K562 (cell line): Measurements from ENCODE around the gene PIK3R6. TPM values are rescaled to one million over a fixed set of nuclear protein-coding genes. Genes with fewer than 3 reads are reported as not detected.

ENCODE experiments used
- ATAC-seq: fragments of 200-7000 bp; cut with Tn5 transposase; 3 replicates; pipeline ENCODE4 v1.9.1; 2020; ENCODE audit warnings: moderate library complexity
- BruUV-seq: library from RNA; stranded (reverse); fragments of 400-500 nt; replicated peaks from 2 replicates; lab custom pipeline; 2021; lab: Mats Ljungman, UMichigan
- CTCF ChIA-PET: fragments of 300-600 bp; formaldehyde crosslinking; extraction: SDS; loops from one replicate; lab custom pipeline; 2021; ENCODE audit warnings: low intra/inter-chr PET ratio; lab: Yijun Ruan, JAX
- POLR2A ChIA-PET: fragments of 300-600, 350-650 bp; sonication (Branson Sonifier 250); formaldehyde crosslinking; extraction: SDS; loops from one replicate; lab custom pipeline; 2021; ENCODE audit warnings: antibody characterized with exemption, inconsistent platforms; lab: Yijun Ruan, JAX
- DNase-seq, 4 experiments: peaks; one replicate each; pipeline versions ENCODE4 v3.0.0 to v3.0.0-alpha.2; 2011 to 2018; ENCODE audit warnings: low spot score in 3 of 4, mixed read lengths in 3 of 4; ENCODE audit errors: extremely low read depth in 1 of 4
- FAIRE-seq: peaks from 2 replicates; lab custom pipeline; 2011; peaks lifted over from hg19 to GRCh38; lab: Jason Lieb, UNC
- H2AFZ ChIP-seq: 2 replicates; pipeline ENCODE4 v1.6.0; 2011; ENCODE audit warnings: low read depth, low read length, control low read depth, inconsistent platforms
- H3K27ac ChIP-seq: fragments of 200-600 bp; 3 replicates; pipeline ENCODE4 v1.8.0; 2011; ENCODE audit warnings: low read depth, mild to moderate bottlenecking, control low read depth, inconsistent platforms, low read length, moderate library complexity, mixed read lengths; ENCODE audit errors: extremely low read depth
- H3K27me3 ChIP-seq, 2 experiments: fragments of 300-600 bp in 1 of 2; 2 replicates in 1 of 2; 3 replicates in 1 of 2; pipeline versions ENCODE4 v1.6.0 to v1.8.0; 2011; ENCODE audit warnings: inconsistent platforms in 2 of 2, low read length in 2 of 2, mild to moderate bottlenecking in 1 of 2, mixed read lengths in 1 of 2, moderate library complexity in 1 of 2; ENCODE audit not compliant: control insufficient read depth in 2 of 2, insufficient read depth in 2 of 2
- H3K36me3 ChIP-seq: fragments of 300-600 bp; 3 replicates; pipeline ENCODE4 v1.8.0; 2011; ENCODE audit warnings: mild to moderate bottlenecking, low read length, inconsistent platforms; ENCODE audit not compliant: control insufficient read depth, insufficient read depth
- H3K4me1 ChIP-seq, 2 experiments: fragments of 200-600 bp in 1 of 2; replicated peaks in 1 of 2; 2 replicates in 1 of 2; 3 replicates in 1 of 2; pipeline versions ENCODE4 v1.5.1 to v1.8.0; 2011; ENCODE audit warnings: inconsistent platforms in 2 of 2, low read length in 2 of 2, mild to moderate bottlenecking in 1 of 2, mixed read lengths in 1 of 2, moderate library complexity in 1 of 2; ENCODE audit not compliant: control insufficient read depth in 2 of 2, insufficient read depth in 2 of 2
- H3K4me2 ChIP-seq: 2 replicates; pipeline ENCODE4 v1.6.1; 2011; ENCODE audit warnings: low read length, control low read depth, inconsistent platforms, mixed read lengths; ENCODE audit not compliant: insufficient read depth
- H3K4me3 ChIP-seq: fragments of 200-600 bp; sonication (generic), shearing (Covaris generic); 2 replicates; pipeline ENCODE4 v1.5.1; 2016; ENCODE audit warnings: control low read depth, inconsistent platforms
- H3K79me2 ChIP-seq: fragments of 200-600 bp; 3 replicates; pipeline ENCODE4 v1.8.0; 2011; ENCODE audit warnings: low read length, inconsistent platforms; ENCODE audit not compliant: control insufficient read depth, insufficient read depth
- H3K9ac ChIP-seq, 2 experiments: 2 replicates each; pipeline versions ENCODE4 v1.6.0 to v1.6.1; 2011; ENCODE audit warnings: low read depth in 2 of 2, low read length in 2 of 2, control low read depth in 1 of 2, inconsistent platforms in 1 of 2, mild to moderate bottlenecking in 1 of 2, mixed read lengths in 1 of 2; ENCODE audit not compliant: insufficient read depth in 1 of 2
- H3K9me1 ChIP-seq: one replicate; pipeline ENCODE4 v1.6.0; 2011; ENCODE audit warnings: inconsistent platforms, mild to moderate bottlenecking, low read length, moderate library complexity; ENCODE audit not compliant: control insufficient read depth, insufficient read depth
- H3K9me3 ChIP-seq: replicated peaks from 2 replicates; pipeline ENCODE4 v1.5.1; 2011; ENCODE audit warnings: low read depth, low read length, inconsistent platforms; ENCODE audit not compliant: control insufficient read depth, insufficient read depth
- H4K20me1 ChIP-seq: replicated peaks from 2 replicates; pipeline ENCODE4 v1.6.1; 2011; ENCODE audit warnings: low read length, inconsistent platforms, mixed read lengths; ENCODE audit not compliant: control insufficient read depth, insufficient read depth
- ASH1L ChIP-seq: fragments of 450-650 bp; IDR thresholded peaks from 2 replicates; pipeline ENCODE4 v1.6.1; 2018; ENCODE audit warnings: borderline replicate concordance, mild to moderate bottlenecking, low read depth; ENCODE audit not compliant: partially characterized antibody
- GABPB2 ChIP-seq: fragments of 250-450 bp; sonication (Bioruptor Pico); conservative IDR thresholded peaks from 2 replicates; pipeline ENCODE4 v1.5.1; 2021; ENCODE audit warnings: mild to moderate bottlenecking
- JUND ChIP-seq, 2 experiments: IDR thresholded peaks; 2 replicates in 1 of 2; 3 replicates in 1 of 2; pipeline ENCODE4 v1.6.1; 2011; ENCODE audit warnings: borderline replicate concordance in 2 of 2, low read depth in 2 of 2, low read length in 2 of 2, improper control_type of control experiment in 1 of 2, missing biosample characterization in 1 of 2, missing genetic modification characterization in 1 of 2, missing genetic modification reagents in 1 of 2
- NFYB ChIP-seq: IDR thresholded peaks from 2 replicates; pipeline ENCODE4 v1.6.1; 2011; ENCODE audit warnings: mild to moderate bottlenecking, moderate library complexity; ENCODE audit not compliant: insufficient read length; ENCODE audit errors: extremely low read depth
- PURB ChIP-seq: sonication (generic); formaldehyde crosslinking; IDR thresholded peaks from 2 replicates; pipeline ENCODE4 v1.9.0; 2021; ENCODE audit warnings: low read depth, mild to moderate bottlenecking, missing genetic modification reagents
- SMAD2 ChIP-seq: fragments of 150-350 bp; IDR thresholded peaks from 2 replicates; pipeline ENCODE4 v1.6.1; 2014; ENCODE audit warnings: low read depth, mild to moderate bottlenecking, low read length
- TEAD2 ChIP-seq: fragments of 450-650 bp; IDR thresholded peaks from 2 replicates; pipeline ENCODE4 v1.6.1; 2016; ENCODE audit warnings: missing genetic modification characterization, control low read depth, missing compliant biosample characterization
- ZBTB26 ChIP-seq: fragments of 450-650 bp; formaldehyde crosslinking; IDR thresholded peaks from 2 replicates; pipeline ENCODE4 v1.4.0; 2022; ENCODE audit warnings: missing genetic modification characterization
- ZNF311 ChIP-seq: fragments of 250-450 bp; sonication (Bioruptor Pico); IDR thresholded peaks from 2 replicates; pipeline ENCODE4 v1.4.0; 2020; ENCODE audit warnings: mild to moderate bottlenecking, moderate library complexity
- WGBS: fragments of 100-300 bp; shearing (Covaris generic); methylation state at CpG from one replicate; pipeline ENCODE4 v1.1.6; 2016; ENCODE audit warnings: low coverage, mixed read lengths; ENCODE audit not compliant: insufficient coverage; ENCODE audit errors: missing lambda C conversion rate; 5-methylcytosine and 5-hydroxymethylcytosine counted together
- in situ Hi-C: fragments of 300-500 bp; cut with MboI; formaldehyde crosslinking; loops from 4 replicates; pipeline ENCODE4 v1.15.0; 2018; ENCODE audit warnings: inconsistent platforms, mixed read lengths
- intact Hi-C: fragments of 100-400 bp; cut with micrococcal nuclease; formaldehyde crosslinking; loops from 2 replicates; pipeline ENCODE4 v1.14.2; 2022
- polyA plus RNA-seq, 8 experiments: library from polyadenylated mRNA; depleted of rRNA in 4 of 8; stranded (reverse) in 5 of 8; unstranded in 3 of 8; fragments of >200 nt; fragmentation: Nextera tagmentation in 2 of 8; fragmentation: Illumina TruSeq in 1 of 8; extraction: Ambion mirVana in 2 of 8; extraction: Trizol in 1 of 8; gene quantifications; 2 replicates each; pipeline versions ENCODE4 v1.2.1 to v1.2.3, GENCODE V29; 2011 to 2014; ENCODE audit warnings: inconsistent platforms in 1 of 8, missing spikeins in 1 of 8
- total RNA-seq, 7 experiments: library from RNA; depleted of rRNA in 6 of 7; stranded (reverse); fragments of >200 nt in 6 of 7; fragmentation: Illumina TruSeq in 2 of 7; extraction: Trizol in 2 of 7; gene quantifications; 2 replicates each; pipeline versions ENCODE4 v1.2.1 to v1.2.3, GENCODE V29; 2011 to 2021; ENCODE audit warnings: low replicate concordance in 1 of 7

Gene PIK3R6
- total and polyA plus RNA-seq, 9 of the 15 experiments (the other 6 are each of a cell fraction or from before 2014, with no cell fraction given) = 0.04 TPM; not detected in 8

DNA sequence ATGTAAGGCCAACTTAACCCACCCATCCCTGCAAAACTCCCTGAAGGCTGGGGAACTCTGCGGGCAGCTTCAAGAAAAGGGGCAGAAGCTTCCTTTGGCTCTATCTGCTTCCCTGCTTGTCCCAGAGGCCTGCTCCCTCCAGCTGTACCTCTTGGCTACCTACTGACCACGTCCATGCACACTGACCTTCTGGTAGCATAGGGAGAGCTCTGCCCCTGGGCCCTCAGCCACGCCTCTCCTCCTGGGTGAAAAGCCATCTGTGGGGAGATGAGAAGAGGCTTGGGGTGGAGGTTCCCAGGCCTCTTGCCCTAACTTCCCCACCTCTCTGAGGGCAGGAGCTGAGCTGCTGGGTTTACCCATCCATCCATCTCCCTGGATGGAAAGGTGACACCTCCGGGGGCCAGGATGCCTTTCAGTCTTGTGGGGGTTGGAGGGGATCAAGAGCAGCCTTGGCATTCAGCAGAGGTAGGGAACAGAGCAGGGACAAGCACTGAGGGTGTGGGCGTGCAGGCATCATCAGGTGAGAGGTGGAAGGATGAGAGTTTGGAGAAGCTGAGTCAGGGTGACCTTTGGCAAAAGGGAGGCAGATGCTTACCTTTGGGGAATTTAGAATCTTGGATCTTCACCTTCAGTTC, 45.0 kb downstream of the PIK3R6 start:
- no peaks in the 10 kb centered on the region for H3K9me3 ChIP-seq
- no peak overlapping the region for H3K4me2 ChIP-seq
- H4K20me1 ChIP-seq = no peaks in the 10 kb centered on the region
- H3K4me1 ChIP-seq = no peaks in the 10 kb centered on the region
- TF ChIP-seq ASH1L = no peak
- TF ChIP-seq SMAD2 = no peak
- ChIA-PET CTCF (no interaction called here), POLR2A (no interaction called here)
- no peaks in the 10 kb centered on the region; a peak in 1 of 5 replicates for H3K27me3 ChIP-seq
- H2AFZ ChIP-seq = no peak overlapping the region
- H3K36me3 ChIP-seq = no peaks in the 10 kb centered on the region
- intact Hi-C loops (no loop called here), in situ Hi-C loops (no loop called here)
- BruUV-seq = no TSS peak
- H3K4me3 ChIP-seq = no peak overlapping the region
- no peak overlapping the region for H3K9ac ChIP-seq
- H3K9me1 ChIP-seq = no peaks in the 10 kb centered on the region
- H3K79me2 ChIP-seq = no peaks in the 10 kb centered on the region
- H3K27ac ChIP-seq = no peak overlapping the region
- ATAC-seq (no peak), FAIRE-seq (no peak), DNase-seq (no peak)
- WGBS = 5% methylated on average over 5 of the region's 5 CpGs

- no peaks in the 10 kb centered on the region for H3K4me1 ChIP-seq
- DNase-seq = no peak
- H3K27ac ChIP-seq = no peak overlapping the region
- no peaks in the 10 kb centered on the region for H3K9me1 ChIP-seq
- H3K27me3 ChIP-seq = no peaks in the 10 kb centered on the region; a peak in 1 of 5 replicates
- no TSS peak for BruUV-seq
- in situ Hi-C loops (no loop called here), intact Hi-C loops (no loop called here)
- no peak overlapping the region for H3K4me2 ChIP-seq
- no peak for TF ChIP-seq NFYB
- no peak for TF ChIP-seq GABPB2 (CRISPR knock-in tag)
- no peak for TF ChIP-seq ZNF311
- no peak for TF ChIP-seq JUND (IDR thresholded peaks at IDR 0.05; ENCODE audit: borderline replicate concordance, low read depth, low read length)
- no peak for TF ChIP-seq JUND (tag; IDR thresholded peaks at IDR 0.05; ENCODE audit: borderline replicate concordance, low read depth, low read length)
- TF ChIP-seq TEAD2 (tag) = no peak
- TF ChIP-seq ZBTB26 (CRISPR knock-in tag) = no peak
- TF ChIP-seq PURB = no peak
- no peak overlapping the region for H2AFZ ChIP-seq
- H3K9me3 ChIP-seq = no peaks in the 10 kb centered on the region
- no peak overlapping the region for H3K9ac ChIP-seq
- H4K20me1 ChIP-seq = no peaks in the 10 kb centered on the region
- FAIRE-seq = no peak
- CTCF ChIA-PET = no interaction called here
- no peak overlapping the region for H3K4me3 ChIP-seq
- 0% methylated on average over 9 of the region's 10 CpGs for WGBS
- ATAC-seq = no peak
- H3K79me2 ChIP-seq = no peaks in the 10 kb centered on the region
- POLR2A ChIA-PET = no interaction called here
- no peaks in the 10 kb centered on the region for H3K36me3 ChIP-seq
These were observed 45.9 kb downstream of the PIK3R6 start for GRCh38 chr17:8821446-8822105.
